ENCODE data around the gene VPS13D. TPM values are rescaled to one million over a fixed set of nuclear protein-coding genes. Genes with fewer than 3 reads are reported as not detected.
A peak's percentile ranks its signal among the peaks of the same experiment; 100 is the strongest.

Gene VPS13D
- total RNA-seq, 1 donor from 2014 or later, result 31.1 TPM

DNA sequence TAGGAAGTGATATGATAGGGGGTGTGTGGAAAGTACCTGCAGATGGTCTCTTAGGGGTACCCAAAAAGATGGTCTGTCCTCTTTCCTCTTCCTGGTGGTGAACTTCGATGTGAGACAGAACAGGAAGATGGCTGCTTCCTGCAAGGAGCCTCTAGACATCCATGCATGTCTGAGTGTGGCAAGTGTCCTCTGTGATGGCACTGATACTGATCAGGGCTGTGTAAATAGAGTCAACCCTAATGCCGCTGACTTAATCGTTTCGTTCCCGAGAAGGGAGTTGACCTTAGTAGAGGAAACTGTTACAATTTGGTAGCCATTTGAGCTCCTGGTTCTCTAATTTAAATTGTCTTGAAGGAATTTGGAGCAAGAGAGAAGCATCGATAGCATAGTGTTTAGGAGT, 168.6 kb downstream of the VPS13D start:
- DNase-seq (ENCODE audit: low spot score) (no peak), ATAC-seq (no peak)

- DNase-seq (ENCODE audit: low spot score) (no peak), ATAC-seq (no peak)
Observed at GRCh38 chr1:12400027-12400693, 170.3 kb downstream of the VPS13D start.

- ATAC-seq (no peak), DNase-seq (ENCODE audit: low spot score) (no peak)
Observed at GRCh38 chr1:12402159-12402673, 172.4 kb downstream of the VPS13D start.

DNA sequence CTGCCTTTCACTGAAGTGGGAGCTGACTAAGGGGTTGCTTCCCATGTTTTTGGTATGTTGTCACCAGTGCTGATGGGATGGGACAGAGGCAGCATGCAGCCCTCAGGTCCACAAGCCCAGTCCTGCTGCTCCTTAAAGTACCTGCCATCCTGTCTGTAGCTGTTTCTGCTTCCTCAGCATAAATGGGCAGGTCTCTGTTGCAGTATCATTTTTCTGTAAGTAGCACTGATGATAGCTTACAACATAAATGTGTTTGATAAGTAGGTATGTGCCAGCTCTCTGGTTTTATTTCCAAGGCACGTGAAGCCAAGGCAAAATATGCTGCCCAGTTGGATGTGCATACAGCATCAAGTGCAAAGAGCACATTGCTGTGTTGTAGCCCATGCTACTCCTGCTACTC, 173.0 kb downstream of the VPS13D start:
- DNase-seq (ENCODE audit: low spot score), result no peak
- ATAC-seq, result no peak

DNA sequence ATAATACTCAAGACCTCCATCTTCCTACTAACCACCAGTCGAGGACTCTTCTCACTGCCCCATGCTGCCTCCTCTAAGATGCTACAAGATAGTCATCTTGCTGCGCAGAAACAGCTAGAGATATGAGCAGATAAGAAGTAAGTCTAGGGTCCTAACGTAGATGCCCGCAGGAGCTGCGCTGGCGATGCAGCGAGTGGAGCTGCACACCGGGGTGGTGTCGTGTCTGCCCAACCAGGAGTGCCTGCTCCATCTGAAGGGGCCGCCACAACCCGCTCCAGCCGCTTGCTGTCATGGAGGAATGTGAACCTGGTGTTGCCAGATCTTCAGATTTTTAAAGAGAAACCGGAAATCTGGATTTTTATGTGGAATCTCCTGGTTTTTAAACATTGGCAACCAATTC, 175.1 kb downstream of the VPS13D start:
- no peak for DNase-seq (ENCODE audit: low spot score)
- no peak for ATAC-seq

DNA sequence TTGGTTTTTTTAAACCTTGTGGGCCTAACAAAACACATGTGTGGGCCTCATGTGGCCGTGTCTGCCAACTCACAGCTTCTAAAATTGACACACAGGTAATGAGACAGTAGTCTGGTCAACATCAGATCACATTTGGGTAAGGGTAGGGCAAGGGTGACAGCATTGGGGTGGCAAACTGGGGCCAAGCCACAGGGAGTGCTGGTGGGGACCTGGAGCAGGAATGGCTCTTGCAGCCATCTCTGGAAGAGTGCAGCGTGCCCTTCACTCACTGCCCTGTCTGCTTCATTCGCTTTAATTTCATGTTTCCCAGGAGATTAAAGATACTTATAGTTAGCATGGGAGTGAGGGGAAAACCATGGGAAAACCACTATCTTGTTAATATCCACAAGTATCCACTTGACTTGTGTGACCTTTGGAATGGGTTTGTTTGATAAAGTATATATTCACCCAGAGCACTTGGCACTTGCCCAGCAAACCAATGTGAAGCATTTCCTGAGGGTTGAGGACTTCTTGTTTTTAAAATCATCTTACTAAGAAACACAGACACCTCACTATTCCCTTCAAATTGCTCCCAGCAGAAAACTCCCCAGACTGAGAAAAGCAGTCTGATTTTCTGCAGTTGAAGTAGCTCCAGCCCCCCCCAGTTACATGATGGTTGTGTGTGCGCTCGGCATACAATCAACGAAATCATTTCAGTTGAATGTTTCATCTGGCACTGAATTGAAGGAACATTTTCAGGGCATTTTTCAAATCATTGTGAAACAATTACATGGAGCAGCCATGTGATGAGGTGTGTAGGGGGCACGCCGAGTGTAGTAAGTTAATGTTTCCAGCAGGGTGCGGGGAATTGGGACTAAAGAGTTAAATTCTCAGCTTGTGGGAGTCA, 175.7 kb downstream of the VPS13D start:
- DNase-seq (ENCODE audit: low spot score) (no peak), ATAC-seq (peak; percentile 50)

GRCh38 chr1:12406211-12407021, 176.6 kb downstream of the VPS13D start:
- DNase-seq (ENCODE audit: low spot score), result no peak

DNA sequence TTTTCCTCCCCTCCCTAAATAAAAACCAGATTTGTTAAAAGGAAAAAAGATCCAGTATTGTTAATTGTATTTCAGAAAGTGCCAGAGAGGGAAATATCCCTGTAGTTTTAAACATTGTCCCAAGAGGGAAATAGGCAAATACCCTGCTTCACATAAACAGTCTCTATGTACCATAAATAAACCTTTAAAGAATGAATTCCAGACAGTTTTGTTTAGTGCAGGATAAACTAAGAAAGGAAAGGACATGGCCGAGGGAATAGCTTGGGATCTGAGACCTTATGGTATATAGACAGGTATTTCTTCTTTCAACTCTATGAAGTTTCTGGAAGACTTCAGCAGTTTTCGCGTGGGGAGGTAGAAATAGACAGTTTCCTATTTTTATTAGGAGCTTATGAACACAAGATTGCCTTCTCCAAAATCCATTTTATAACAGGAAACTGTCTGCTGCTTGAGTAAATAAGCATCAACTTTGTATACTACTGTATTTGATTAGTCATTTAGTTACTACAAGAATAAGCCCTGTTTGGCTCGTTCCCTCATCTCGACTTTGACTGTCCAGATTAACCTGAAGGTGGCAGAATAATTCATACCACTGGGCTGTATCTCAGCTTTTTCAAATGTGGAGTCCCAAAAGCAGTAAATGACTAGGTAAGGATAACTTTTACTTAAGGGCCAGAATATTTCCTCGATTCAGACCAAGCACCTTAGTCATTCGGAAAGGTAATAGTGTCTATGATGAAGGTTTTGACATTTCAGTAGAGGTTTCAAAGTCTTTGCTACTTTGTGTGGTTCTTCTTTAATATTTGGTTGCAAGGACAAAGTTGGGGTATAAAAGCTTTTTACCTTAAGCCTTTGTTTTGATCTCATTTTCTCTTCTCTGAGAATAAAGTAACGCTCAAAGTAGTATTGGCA, 177.5 kb downstream of the VPS13D start:
- peak; percentile 81 for ATAC-seq

More at GRCh38 chr1:12406211-12407021, 176.6 kb downstream of the VPS13D start:
- peak; percentile 55 for ATAC-seq

DNA sequence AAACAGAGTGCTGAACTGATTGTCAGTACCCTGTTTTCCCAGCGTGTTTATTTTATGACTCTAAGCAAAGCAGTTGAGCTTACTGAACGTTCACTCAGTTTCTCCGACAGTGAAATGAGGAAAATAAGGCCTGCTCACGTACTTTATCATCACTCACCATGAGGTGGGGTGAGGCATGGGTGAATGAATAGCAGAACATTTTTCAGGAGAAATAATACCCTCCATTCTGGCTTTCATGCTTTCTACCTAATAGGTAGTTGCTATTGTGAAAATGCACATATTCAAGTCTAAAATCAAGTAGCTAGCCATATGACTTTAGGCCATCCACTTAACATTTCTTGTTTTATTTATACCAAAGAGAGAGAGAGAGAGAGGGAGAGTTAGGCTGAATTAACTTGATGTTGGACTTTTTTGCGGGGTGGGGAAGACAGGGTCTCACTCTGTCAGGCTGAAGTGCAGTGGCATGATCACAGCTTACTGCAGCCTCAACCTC, 178.2 kb downstream of the VPS13D start:
- DNase-seq (ENCODE audit: low spot score) (no peak), ATAC-seq (no peak)

More for the DNA sequence above, 177.5 kb downstream of the VPS13D start:
- no peak for DNase-seq (ENCODE audit: low spot score)

DNA sequence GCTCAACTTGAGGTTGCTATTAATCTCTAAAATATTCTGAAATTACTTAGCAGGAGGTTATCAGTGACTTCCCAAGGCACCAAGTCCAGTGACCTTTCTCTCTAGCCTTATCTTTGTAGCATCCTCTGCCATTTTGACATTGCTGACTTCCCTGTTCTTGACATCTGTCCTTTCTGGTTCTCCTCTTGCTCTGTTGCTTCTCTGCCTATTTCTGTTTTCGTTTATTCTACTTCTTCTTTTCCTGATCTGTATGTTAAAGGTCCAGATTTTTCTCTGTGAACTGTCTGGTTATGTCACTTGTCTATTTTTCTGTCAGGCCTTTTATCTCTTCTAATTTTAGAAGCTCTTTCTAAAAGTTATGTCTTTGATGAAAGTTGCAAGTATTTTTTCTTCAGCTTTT, 178.8 kb downstream of the VPS13D start:
- no peak for ATAC-seq
- no peak for DNase-seq (ENCODE audit: low spot score)

DNA sequence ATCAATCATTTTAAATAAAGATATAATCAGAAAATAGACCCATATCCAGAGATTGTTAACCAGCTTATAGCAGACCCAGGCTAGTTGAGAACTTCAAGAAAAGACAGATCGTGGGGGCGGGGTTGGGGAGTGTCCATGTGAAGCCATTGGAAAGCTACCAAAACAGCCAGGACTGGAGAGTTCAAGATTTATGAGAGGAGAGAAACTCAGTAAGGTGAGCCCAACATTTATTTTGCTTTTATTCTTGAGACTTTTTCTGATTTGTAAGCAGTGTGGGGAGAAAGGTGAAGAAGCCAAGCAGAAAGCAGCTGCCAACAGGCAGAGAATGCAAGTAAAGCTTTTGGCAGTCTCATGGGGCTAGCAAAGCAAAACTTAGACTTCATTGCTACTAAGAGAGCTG, 179.9 kb downstream of the VPS13D start:
- DNase-seq (ENCODE audit: low spot score), result no peak
- no peak for ATAC-seq

- ATAC-seq (no peak), DNase-seq (ENCODE audit: low spot score) (no peak)
Observed at GRCh38 chr1:12410351-12410750, 180.5 kb downstream of the VPS13D start.

- DNase-seq (ENCODE audit: low spot score) (no peak), ATAC-seq (no peak)
Observed at GRCh38 chr1:12411098-12411497, 181.3 kb downstream of the VPS13D start.

- no peak for DNase-seq (ENCODE audit: low spot score)
- no peak for ATAC-seq
Observed at GRCh38 chr1:12411747-12412146, 181.9 kb downstream of the VPS13D start.

DNA sequence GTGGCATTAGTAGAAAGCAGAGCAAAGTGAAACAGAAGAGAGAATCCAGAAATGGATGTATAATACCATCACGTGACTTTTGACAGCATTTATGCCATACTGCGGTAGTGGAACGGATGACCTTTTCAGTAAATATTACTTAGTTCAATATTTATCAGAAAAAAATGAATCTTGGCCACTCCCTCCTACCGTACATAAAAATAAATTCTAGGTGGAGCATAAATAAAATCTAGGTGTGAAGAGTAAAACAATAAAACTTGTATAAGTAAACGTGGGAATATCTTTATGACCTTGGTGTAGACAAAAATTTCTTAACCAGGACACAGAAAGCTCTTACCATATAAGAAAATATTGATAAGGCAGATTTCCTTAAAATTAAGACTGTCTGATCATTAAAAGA, 182.6 kb downstream of the VPS13D start:
- no peak for ATAC-seq
- no peak for DNase-seq (ENCODE audit: low spot score)

- DNase-seq (ENCODE audit: low spot score) (no peak), ATAC-seq (no peak)
Observed at GRCh38 chr1:12413664-12414410, 184.0 kb downstream of the VPS13D start.

DNA sequence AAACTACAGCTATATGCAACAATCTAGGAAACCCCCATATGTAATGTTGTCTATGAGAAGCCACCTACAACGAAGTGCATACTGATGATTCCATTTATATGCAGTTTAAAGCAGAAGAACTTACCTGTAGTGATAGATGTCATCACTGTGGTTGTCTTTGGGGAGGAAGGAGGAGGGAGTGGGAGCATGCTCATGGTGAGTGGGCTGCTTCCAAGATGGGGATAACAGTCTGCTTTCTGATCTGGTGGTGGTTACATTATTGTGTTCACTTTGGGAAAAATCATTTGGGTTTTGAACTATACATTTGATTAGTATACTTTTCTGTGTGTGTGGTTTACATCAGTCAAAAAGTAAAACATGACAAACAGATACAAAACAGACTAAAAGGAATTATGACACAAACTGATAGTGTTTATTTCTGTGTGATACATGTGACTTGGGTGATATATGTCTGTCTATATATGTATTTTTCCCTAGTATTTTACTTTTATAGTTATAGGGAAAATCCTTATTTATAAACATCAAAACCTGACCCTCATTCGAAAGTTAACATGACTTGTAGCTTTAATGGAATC, 184.7 kb downstream of the VPS13D start:
- ATAC-seq (no peak), DNase-seq (ENCODE audit: low spot score) (no peak)

DNA sequence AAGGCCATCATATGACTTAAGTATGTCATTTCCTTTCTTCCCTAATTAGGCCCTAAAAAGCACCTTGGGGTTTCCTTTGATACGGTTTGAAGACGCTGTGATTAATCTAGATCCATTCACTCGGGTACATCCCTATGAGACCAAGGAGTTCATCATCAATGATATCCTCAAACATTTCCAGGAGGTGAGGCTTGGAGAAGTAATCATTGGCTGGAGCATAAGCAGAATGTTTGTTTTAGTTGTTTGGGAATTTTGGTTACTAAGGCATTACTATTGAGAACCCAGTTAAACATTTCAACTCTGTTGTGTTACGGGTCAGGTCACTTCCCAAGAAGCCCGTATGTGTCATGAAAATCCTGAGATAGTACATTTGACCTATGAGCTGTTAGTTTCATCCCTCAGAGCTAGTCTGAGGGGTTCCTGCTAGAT, 185.2 kb downstream of the VPS13D start:
- ATAC-seq, result no peak

DNA sequence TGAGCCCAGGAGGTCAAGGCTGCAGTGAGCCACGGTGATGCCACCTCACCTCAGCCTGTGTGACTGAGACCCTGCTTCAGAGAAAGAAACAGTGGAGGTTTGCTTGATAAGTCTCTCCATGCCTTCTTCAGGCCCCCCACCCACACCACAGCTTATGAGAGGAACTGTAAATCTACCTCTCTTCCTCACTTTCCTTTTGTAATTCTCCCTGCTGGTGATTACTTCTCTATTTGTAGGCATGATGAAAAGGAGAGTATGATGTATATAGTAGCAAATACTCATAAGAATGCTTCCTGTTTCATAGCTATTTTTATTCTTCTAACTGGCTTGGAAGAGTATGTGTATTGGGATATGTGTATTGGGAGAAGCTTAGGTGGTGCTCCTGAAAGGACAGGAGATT, 186.3 kb downstream of the VPS13D start:
- DNase-seq (ENCODE audit: low spot score) (no peak), ATAC-seq (no peak)

More for the DNA sequence above, 185.2 kb downstream of the VPS13D start:
- DNase-seq (ENCODE audit: low spot score), result no peak

Measured in left lobe of liver (tissue), 2 donors.